CD14-positive monocyte (primary cell): ENCODE data around the gene RETREG2. TPM values are rescaled to one million over a fixed set of nuclear protein-coding genes. Genes with fewer than 3 reads are reported as not detected.

Experiments
- DNase-seq, 3 donors: peaks; one replicate each; pipeline ENCODE4 v3.0.0-alpha.2; 2011 to 2022
- H2AFZ ChIP-seq: 2 replicates; pipeline ENCODE4 v1.6.0; 2012; ENCODE audit warnings: mild to moderate bottlenecking, low read depth, low read length, inconsistent platforms; ENCODE audit not compliant: insufficient read depth, poor library complexity, severe bottlenecking
- H3K27ac ChIP-seq, 2 donors: 1 replicate in 1 of 2; 2 replicates in 1 of 2; pipeline ENCODE4 v1.5.1; 2012 to 2013; ENCODE audit warnings: low read length in 2 of 2, control low read depth in 1 of 2, inconsistent platforms in 1 of 2, low read depth in 1 of 2, mild to moderate bottlenecking in 1 of 2
- H3K27me3 ChIP-seq, 2 donors: one replicate each; pipeline versions ENCODE4 v1.6.0 to v1.6.1; 2011 to 2013; ENCODE audit warnings: low read length in 2 of 2; ENCODE audit not compliant: control insufficient read depth in 2 of 2, insufficient read depth in 2 of 2
- H3K36me3 ChIP-seq, 2 donors: replicated peaks in 1 of 2; 1 replicate in 1 of 2; 2 replicates in 1 of 2; pipeline versions ENCODE4 v1.5.1 to v1.6.1; 2012 to 2013; ENCODE audit warnings: low read length in 2 of 2, control low read depth in 1 of 2, inconsistent platforms in 1 of 2, mild to moderate bottlenecking in 1 of 2; ENCODE audit not compliant: insufficient read depth in 2 of 2, control insufficient read depth in 1 of 2
- H3K4me1 ChIP-seq, 2 donors: 1 replicate in 1 of 2; 2 replicates in 1 of 2; pipeline versions ENCODE4 v1.5.1 to v1.6.1; 2012 to 2013; ENCODE audit warnings: low read length in 2 of 2, control low read depth in 1 of 2, inconsistent platforms in 1 of 2, mild to moderate bottlenecking in 1 of 2, moderate library complexity in 1 of 2; ENCODE audit not compliant: insufficient read depth in 2 of 2, control insufficient read depth in 1 of 2
- H3K4me2 ChIP-seq: replicated peaks from 2 replicates; pipeline ENCODE3; 2012; ENCODE audit warnings: low read length, moderate library complexity, mild to moderate bottlenecking; ENCODE audit not compliant: poor library complexity, severe bottlenecking; ENCODE audit errors: extremely low read depth
- H3K4me3 ChIP-seq, 3 experiments: fragments of 200-600 bp in 1 of 3; sonication (generic) in 1 of 3; replicated peaks in 1 of 3; 1 replicate in 2 of 3; 2 replicates in 1 of 3; pipeline ENCODE4 v1.5.1; 2011 to 2013; ENCODE audit warnings: low read length in 3 of 3, mild to moderate bottlenecking in 3 of 3, control low read depth in 2 of 3, low read depth in 2 of 3, inconsistent platforms in 1 of 3, moderate library complexity in 1 of 3
- H3K79me2 ChIP-seq: 2 replicates; pipeline ENCODE4 v1.6.0; 2012; ENCODE audit warnings: mild to moderate bottlenecking, control low read depth, inconsistent platforms, low read length, moderate library complexity; ENCODE audit not compliant: insufficient read depth
- H3K9ac ChIP-seq: 2 replicates; pipeline ENCODE4 v1.6.0; 2017; ENCODE audit warnings: low read length, mild to moderate bottlenecking; ENCODE audit not compliant: insufficient read depth, poor library complexity, severe bottlenecking
- H3K9me3 ChIP-seq, 2 donors: replicated peaks in 1 of 2; 1 replicate in 1 of 2; 2 replicates in 1 of 2; pipeline versions ENCODE4 v1.5.1 to v1.6.1; 2012 to 2013; ENCODE audit warnings: low read length in 2 of 2, control low read depth in 1 of 2; ENCODE audit not compliant: control insufficient read depth in 1 of 2, insufficient read depth in 1 of 2
- H4K20me1 ChIP-seq: 2 replicates; pipeline ENCODE4 v1.6.0; 2012; ENCODE audit warnings: mild to moderate bottlenecking, low read length, control low read depth, moderate library complexity; ENCODE audit not compliant: insufficient read depth
- H3K27ac Mint-ChIP-seq, 7 donors: one replicate each; pipeline ENCODE4 v1.8.0; 2020; ENCODE audit warnings: mild to moderate bottlenecking in 7 of 7, mixed read lengths in 7 of 7, moderate library complexity in 6 of 7, inconsistent platforms in 2 of 7
- H3K27me3 Mint-ChIP-seq, 3 donors: one replicate each; pipeline ENCODE4 v1.8.0; 2021 to 2022; ENCODE audit warnings: low read depth in 3 of 3, mild to moderate bottlenecking in 3 of 3, mixed read lengths in 3 of 3, moderate library complexity in 3 of 3, inconsistent platforms in 1 of 3
- H3K36me3 Mint-ChIP-seq, 2 donors: one replicate each; pipeline ENCODE4 v1.8.0; 2020; ENCODE audit warnings: mixed read lengths in 2 of 2, inconsistent platforms in 1 of 2, mild to moderate bottlenecking in 1 of 2
- H3K4me1 Mint-ChIP-seq: one replicate; pipeline ENCODE4 v1.8.0; 2020; ENCODE audit warnings: mild to moderate bottlenecking, mixed read lengths
- H3K4me3 Mint-ChIP-seq, 2 donors: one replicate each; pipeline ENCODE4 v1.8.0; 2020; ENCODE audit warnings: mild to moderate bottlenecking in 2 of 2, mixed read lengths in 2 of 2, moderate library complexity in 1 of 2
- H3K9me3 Mint-ChIP-seq, 7 donors: one replicate each; pipeline ENCODE4 v1.8.0; 2020 to 2022; ENCODE audit warnings: mixed read lengths in 7 of 7, mild to moderate bottlenecking in 6 of 7, moderate library complexity in 6 of 7, inconsistent platforms in 2 of 7
- CTCF ChIP-seq: fragments of 200-600 bp; IDR thresholded peaks from one replicate; pipeline ENCODE4 v1.8.0; 2022; ENCODE audit warnings: antibody characterized with exemption, mild to moderate bottlenecking
- WGBS: methylation state at CpG from one replicate; pipeline ENCODE4 v1.1.5; 2013; ENCODE audit warnings: missing lambda C conversion rate; ENCODE audit not compliant: insufficient coverage; 5-methylcytosine and 5-hydroxymethylcytosine counted together
- intact Hi-C, 2 donors: fragments of 100-400 bp; cut with micrococcal nuclease; formaldehyde crosslinking; loops; one replicate each; pipeline versions ENCODE4 v1.15.0 to v1.15.1; 2023
- polyA plus RNA-seq, 3 donors: library from polyadenylated mRNA; depleted of rRNA in 1 of 3; unstranded in 2 of 3; stranded (reverse) in 1 of 3; fragments of 300-500 nt in 2 of 3; fragments of >200 nt in 1 of 3; fragmentation: Illumina TruSeq in 2 of 3; gene quantifications; 1 replicate in 2 of 3; 2 replicates in 1 of 3; pipeline ENCODE4 v1.2.3, GENCODE V29; 2012 to 2021

The RETREG2 gene
- polyA plus RNA-seq, 3 donors: 37.7 to 60.9 (median 39.4) TPM

DNA sequence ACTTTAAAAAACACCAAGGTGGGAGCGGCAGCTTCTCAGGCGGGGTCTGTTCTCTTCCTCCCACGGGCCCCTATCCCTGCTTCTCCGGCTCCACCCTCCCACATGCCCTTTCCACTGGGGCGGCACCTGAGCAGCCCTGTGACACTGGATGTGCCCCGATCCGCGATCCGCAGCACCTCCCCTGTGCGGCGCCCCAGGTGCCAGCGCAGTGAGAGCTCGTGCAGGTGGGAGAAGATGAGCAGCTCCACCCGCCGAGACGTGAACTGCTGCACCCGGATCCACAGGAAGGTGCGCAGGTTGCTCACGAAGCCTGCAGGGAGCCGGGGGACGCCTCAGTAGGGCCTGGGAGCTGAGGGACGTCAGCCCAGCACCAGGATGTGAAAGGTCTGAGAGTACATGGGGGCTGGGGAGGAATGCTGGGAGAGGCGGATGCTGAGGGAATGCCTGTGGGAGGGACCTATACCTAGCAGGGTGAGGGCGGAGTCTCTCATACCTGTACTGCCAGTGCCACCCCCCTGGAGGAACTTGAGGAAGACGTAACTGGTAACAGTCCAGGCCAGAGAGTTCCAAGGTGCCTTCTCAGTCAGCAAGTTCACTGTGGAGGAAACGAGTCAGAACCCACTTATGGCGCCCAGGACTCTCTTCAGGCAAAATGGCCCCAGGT, 37.9 kb downstream of the RETREG2 start:
- WGBS: 94% methylated on average over 24 of the region's 27 CpGs
- no peak for TF ChIP-seq CTCF
- H3K79me2 ChIP-seq: no peaks in the 10 kb centered on the region
- intact Hi-C loops: loop anchor here (5.0 kb wide), 2 partner anchors 36 to 39 kb away; partner anchors contain the start of genes TUBA4A (in 2 of the 2), TUBA4B (in 2 of the 2), CNPPD1 (in 1 of the 2) and RETREG2 (in 1 of the 2)
- Mint-ChIP-seq H3K27ac (no peak overlapping the region), H3K9me3 (peaks cover 0 to 11% (median 0%) of the 10 kb centered on the region in 7 donors), H3K27me3 (peaks cover 27 to 38% (median 32%) of the 10 kb centered on the region in 3 donors), H3K4me3 (peak overlapping the region in 1 of 2 donors; percentile 26), H3K36me3 (peaks cover 40 to 44% of the 10 kb centered on the region in 2 donors), H3K4me1 (peaks cover 35% of the 10 kb centered on the region)
- H3K9me3 ChIP-seq: no peaks in the 10 kb centered on the region
- H3K36me3 ChIP-seq: peaks cover 14 to 17% of the 10 kb centered on the region in 2 donors
- no peak overlapping the region for H2AFZ ChIP-seq
- H3K4me1 ChIP-seq: peaks cover 34 to 37% of the 10 kb centered on the region in 2 donors
- no peak overlapping the region for H3K4me2 ChIP-seq
- H3K4me3 ChIP-seq: no peak overlapping the region
- H3K27ac ChIP-seq: no peak overlapping the region
- no peak for DNase-seq
- no peak overlapping the region for H3K9ac ChIP-seq
- peaks cover 29% of the 10 kb centered on the region for H4K20me1 ChIP-seq
- peaks cover 0 to 27% of the 10 kb centered on the region in 2 donors for H3K27me3 ChIP-seq

GRCh38 chr2:219216535-219216915, 38.5 kb downstream of the RETREG2 start:
- TF ChIP-seq CTCF: no peak
- no peak overlapping the region for H3K27ac ChIP-seq
- peaks cover 19 to 22% of the 10 kb centered on the region in 2 donors for H3K36me3 ChIP-seq
- intact Hi-C loops: loop anchor here (5.0 kb wide), 2 partner anchors 36 to 39 kb away; partner anchors contain the start of genes TUBA4A (in 2 of the 2), TUBA4B (in 2 of the 2), CNPPD1 (in 1 of the 2) and RETREG2 (in 1 of the 2)
- H2AFZ ChIP-seq: no peak overlapping the region
- H3K27me3 Mint-ChIP-seq: peaks cover 31 to 39% (median 37%) of the 10 kb centered on the region in 3 donors
- H3K4me2 ChIP-seq: no peak overlapping the region
- H3K27ac Mint-ChIP-seq: no peak overlapping the region
- peaks cover 0 to 31% of the 10 kb centered on the region in 2 donors for H3K27me3 ChIP-seq
- peak overlapping the region in 1 of 2 donors; percentile 55 for H3K4me3 Mint-ChIP-seq
- peaks cover 33% of the 10 kb centered on the region for H3K4me1 Mint-ChIP-seq
- no peaks in the 10 kb centered on the region for H3K9me3 ChIP-seq
- H3K36me3 Mint-ChIP-seq: peaks cover 43 to 49% of the 10 kb centered on the region in 2 donors
- H3K9me3 Mint-ChIP-seq: peaks cover 0 to 11% (median 2%) of the 10 kb centered on the region in 7 donors
- no peak for DNase-seq
- peaks cover 32 to 37% of the 10 kb centered on the region in 2 donors for H3K4me1 ChIP-seq
- no peak overlapping the region for H3K9ac ChIP-seq
- 97% methylated on average over 6 of the region's 6 CpGs for WGBS
- H3K4me3 ChIP-seq: no peak overlapping the region
- peaks cover 34% of the 10 kb centered on the region for H4K20me1 ChIP-seq
- no peaks in the 10 kb centered on the region for H3K79me2 ChIP-seq
